ENCODE data around the gene NUCB2.

GRCh38 chr11:17268902-17269301, 7.6 kb upstream of the NUCB2 start:
- TF ChIP-seq CTCF (conservative IDR thresholded peaks at IDR 0.05) (no peak), ZFX (IDR thresholded peaks at IDR 0.05) (no peak)

All from C4-2B (cell line).